ENCODE results near the gene ITK. TPM values are rescaled to one million over a fixed set of nuclear protein-coding genes. Genes with fewer than 3 reads are reported as not detected.
A peak's percentile ranks its signal among the peaks of the same experiment; 100 is the strongest.
"Not testable (repeated sequence)": the region's sequence is repeated elsewhere in the genome, so short reads cannot be mapped to it uniquely, and the experiment has no call there.

Gene ITK
- total RNA-seq, 4 donors from 2014 or later, result 0.80 to 6.3 (median 1.6) TPM

- no peaks in the 10 kb centered on the region for H3K9me3 ChIP-seq
Measured at GRCh38 chr5:157203417-157203816, 22.8 kb downstream of the ITK start.

GRCh38 chr5:157204765-157205164 lies 24.1 kb downstream of the ITK start:
- TF ChIP-seq EP300 (IDR thresholded peaks at IDR 0.05) (no peak), POLR2A (IDR thresholded peaks at IDR 0.05; ENCODE audit: low read depth) (no peak), POLR2AphosphoS5 (IDR thresholded peaks at IDR 0.05) (no peak), CTCF (IDR thresholded peaks at IDR 0.05) (no peak)
- DNase-seq (ENCODE audit: extremely low spot score), result no peak
- H3K4me3 ChIP-seq, result no peak overlapping the region

More at GRCh38 chr5:157203417-157203816, 22.8 kb downstream of the ITK start:
- H3K36me3 ChIP-seq, result no peaks in the 10 kb centered on the region
- H3K4me3 ChIP-seq, result no peak overlapping the region
- intact Hi-C loops (cut with DNase I), result no loop called here
- peaks cover 0 to 12% (median 0%) of the 10 kb centered on the region in 4 donors for H3K27me3 ChIP-seq
- no peaks in the 10 kb centered on the region for H3K4me1 ChIP-seq
- 86% methylated on average over 4 of the region's 4 CpGs for WGBS
- no peak for TF ChIP-seq CTCF (IDR thresholded peaks at IDR 0.05)
- TF ChIP-seq POLR2A (IDR thresholded peaks at IDR 0.05; ENCODE audit: low read depth), result no peak
- no peak for TF ChIP-seq EP300 (IDR thresholded peaks at IDR 0.05)
- TF ChIP-seq POLR2AphosphoS5 (IDR thresholded peaks at IDR 0.05), result no peak
- no peak for DNase-seq (ENCODE audit: extremely low spot score)
- no peak overlapping the region for H3K27ac ChIP-seq (replicated peaks in 1 of 4)

GRCh38 chr5:157205708-157206107 lies 25.1 kb downstream of the ITK start:
- 76% methylated on average over 6 of the region's 6 CpGs for WGBS
- H3K9me3 ChIP-seq, result no peaks in the 10 kb centered on the region

More at GRCh38 chr5:157204765-157205164, 24.1 kb downstream of the ITK start:
- H3K4me1 ChIP-seq, result no peaks in the 10 kb centered on the region
- intact Hi-C loops (cut with DNase I), result no loop called here
- H3K27ac ChIP-seq (replicated peaks in 1 of 4), result no peak overlapping the region
- no peaks in the 10 kb centered on the region for H3K9me3 ChIP-seq
- 62% methylated on average over 4 of the region's 4 CpGs for WGBS
- peaks cover 0 to 3% (median 0%) of the 10 kb centered on the region in 4 donors for H3K27me3 ChIP-seq
- H3K36me3 ChIP-seq, result no peaks in the 10 kb centered on the region

GRCh38 chr5:157210652-157211051 lies 30.0 kb downstream of the ITK start:
- H3K4me1 ChIP-seq; DNase-seq (ENCODE audit: extremely low spot score); H3K27me3 ChIP-seq; H3K27ac ChIP-seq (replicated peaks in 1 of 4); H3K4me3 ChIP-seq; intact Hi-C loops (cut with DNase I); H3K9me3 ChIP-seq; H3K36me3 ChIP-seq: not testable (repeated sequence)
- 33% methylated on average over 1 of the region's 1 CpG for WGBS

More at GRCh38 chr5:157205708-157206107, 25.1 kb downstream of the ITK start:
- H3K4me3 ChIP-seq, result no peak overlapping the region
- intact Hi-C loops (cut with DNase I), result no loop called here
- H3K27ac ChIP-seq (replicated peaks in 1 of 4), result no peak overlapping the region
- TF ChIP-seq POLR2AphosphoS5 (IDR thresholded peaks at IDR 0.05) (no peak), POLR2A (IDR thresholded peaks at IDR 0.05; ENCODE audit: low read depth) (no peak), CTCF (IDR thresholded peaks at IDR 0.05) (no peak), EP300 (IDR thresholded peaks at IDR 0.05) (no peak)
- peaks cover 0 to 3% (median 0%) of the 10 kb centered on the region in 4 donors for H3K27me3 ChIP-seq
- H3K4me1 ChIP-seq, result no peaks in the 10 kb centered on the region
- no peaks in the 10 kb centered on the region for H3K36me3 ChIP-seq
- DNase-seq (ENCODE audit: extremely low spot score), result no peak

GRCh38 chr5:157212307-157212706 lies 31.7 kb downstream of the ITK start:
- 84% methylated on average over 5 of the region's 5 CpGs for WGBS
- TF ChIP-seq EP300 (IDR thresholded peaks at IDR 0.05) (no peak), POLR2A (IDR thresholded peaks at IDR 0.05; ENCODE audit: low read depth) (no peak), CTCF (IDR thresholded peaks at IDR 0.05) (no peak), POLR2AphosphoS5 (IDR thresholded peaks at IDR 0.05) (no peak)
- H3K27ac ChIP-seq (replicated peaks in 1 of 4), result no peak overlapping the region
- H3K27me3 ChIP-seq, result peaks cover 0 to 3% (median 0%) of the 10 kb centered on the region in 4 donors
- H3K4me3 ChIP-seq, result no peak overlapping the region
- no peaks in the 10 kb centered on the region for H3K9me3 ChIP-seq
- H3K36me3 ChIP-seq, result no peaks in the 10 kb centered on the region
- H3K4me1 ChIP-seq, result no peaks in the 10 kb centered on the region
- DNase-seq (ENCODE audit: extremely low spot score), result peak; percentile 81
- intact Hi-C loops (cut with DNase I), result no loop called here
